ENCODE measurements around the gene DNAAF1. TPM values are rescaled to one million over a fixed set of nuclear protein-coding genes. Genes with fewer than 3 reads are reported as not detected.

Gene DNAAF1
- polyA plus RNA-seq, 2 of the 4 experiments (the other 2 are of a cell fraction), result 0.13 to 0.14 TPM

DNA sequence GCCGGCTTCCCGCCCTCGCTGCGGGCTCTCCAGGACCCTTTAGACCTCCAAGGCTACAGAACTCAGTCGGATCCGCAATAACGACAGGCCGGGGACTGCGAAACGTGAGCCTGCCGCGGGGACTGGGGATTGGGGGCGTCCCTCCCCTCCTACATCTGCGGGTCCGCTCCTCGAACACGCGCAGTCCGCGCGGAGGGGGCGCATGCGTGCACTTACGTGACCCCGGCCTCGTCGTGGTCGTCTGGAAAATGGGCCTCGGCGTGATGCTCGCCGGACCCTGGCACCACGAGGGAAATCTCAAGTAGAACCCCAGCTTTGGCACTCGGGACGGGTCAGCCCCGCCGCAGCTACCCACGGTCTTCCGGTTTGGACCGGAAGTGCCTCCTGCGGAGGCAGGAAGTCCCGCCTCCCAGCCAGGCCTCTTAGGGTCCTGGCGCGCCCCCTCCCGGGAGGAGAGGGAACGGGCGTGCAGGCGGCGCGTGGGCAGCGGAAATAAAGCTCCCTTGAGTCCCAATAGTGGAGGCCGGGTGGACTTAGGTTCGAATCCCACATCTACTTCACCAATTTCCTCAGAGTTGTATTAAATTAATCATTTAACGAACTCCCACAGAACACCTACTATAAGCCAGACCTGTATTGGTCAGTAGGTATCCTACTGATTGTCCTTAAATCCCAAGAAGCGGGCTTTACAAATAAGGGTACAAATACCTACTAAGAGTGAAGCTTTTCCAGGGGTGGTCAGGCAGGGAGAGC is 41.8 kb downstream of the DNAAF1 start, which contains the start of gene TAF1C:
Gene TAF1C, minus strand, starts transcription at position 373 of the 753 bp plus-strand sequence. CDS start 2,069 bp downstream, outside the sequence.
- peak within 1 kb of the TSS; percentile 87 to 94 for H3K27ac ChIP-seq
- CTCF ChIA-PET, result interaction anchor here (0.5 to 11.7 kb wide), 63 partner anchors 9 to 332 kb away, joined by 3 to 92 read pairs (median 5); partner anchors contain the start of genes DNAAF1, HSDL1, KCNG4 and MBTPS1
- peak; percentile 94 to 97 for DNase-seq (ENCODE audit: low read depth in 1 of 2, low spot score in 1 of 2)
- H3K4me2 ChIP-seq, result peak within 1 kb of the TSS; percentile 96
- no peaks in the 10 kb centered on the region for H3K9me3 ChIP-seq
- POLR2A ChIA-PET, result interaction anchor here (1.2 to 1.4 kb wide), 4 partner anchors 9 to 70 kb away, joined by 4 to 10 read pairs (median 4); partner anchors contain the start of genes DNAAF1, HSDL1 and MBTPS1
- peak within 1 kb of the TSS; percentile 84 for H3K4me3 ChIP-seq
- peak; percentile 92 to 95 for ATAC-seq
- FAIRE-seq, result no peak
- 9% methylated on average over 16 of the region's 55 CpGs for WGBS (ENCODE audit: missing lambda C conversion rate)
- peak; percentile 75 for TF ChIP-seq POLR2A (IDR thresholded peaks at IDR 0.05; ENCODE audit: low read length)
- TF ChIP-seq, protein P1, sequence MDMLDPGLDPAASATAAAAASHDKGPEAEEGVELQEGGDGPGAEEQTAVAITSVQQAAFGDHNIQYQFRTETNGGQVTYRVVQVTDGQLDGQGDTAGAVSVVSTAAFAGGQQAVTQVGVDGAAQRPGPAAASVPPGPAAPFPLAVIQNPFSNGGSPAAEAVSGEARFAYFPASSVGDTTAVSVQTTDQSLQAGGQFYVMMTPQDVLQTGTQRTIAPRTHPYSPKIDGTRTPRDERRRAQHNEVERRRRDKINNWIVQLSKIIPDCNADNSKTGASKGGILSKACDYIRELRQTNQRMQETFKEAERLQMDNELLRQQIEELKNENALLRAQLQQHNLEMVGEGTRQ (IDR thresholded peaks at IDR 0.05), result no peak
- TF ChIP-seq MYC (IDR thresholded peaks at IDR 0.05; ENCODE audit: borderline replicate concordance, low read length), result peak; percentile 88
- TF ChIP-seq, protein P2, sequence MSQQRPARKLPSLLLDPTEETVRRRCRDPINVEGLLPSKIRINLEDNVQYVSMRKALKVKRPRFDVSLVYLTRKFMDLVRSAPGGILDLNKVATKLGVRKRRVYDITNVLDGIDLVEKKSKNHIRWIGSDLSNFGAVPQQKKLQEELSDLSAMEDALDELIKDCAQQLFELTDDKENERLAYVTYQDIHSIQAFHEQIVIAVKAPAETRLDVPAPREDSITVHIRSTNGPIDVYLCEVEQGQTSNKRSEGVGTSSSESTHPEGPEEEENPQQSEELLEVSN (IDR thresholded peaks at IDR 0.05; ENCODE audit: borderline replicate concordance, low read depth), result 0 out of 2 replicates have a peak, but pooled peaks have one; percentile 25
- TF ChIP-seq HOXA7 (CRISPR knock-in tag; IDR thresholded peaks at IDR 0.05), result no peak
- no peak for TF ChIP-seq TP53 (CRISPR knock-in tag; IDR thresholded peaks at IDR 0.05)
- peak; percentile 73 for TF ChIP-seq PHF8 (IDR thresholded peaks at IDR 0.05; ENCODE audit: borderline replicate concordance, low read depth)
- TF ChIP-seq, protein P3, sequence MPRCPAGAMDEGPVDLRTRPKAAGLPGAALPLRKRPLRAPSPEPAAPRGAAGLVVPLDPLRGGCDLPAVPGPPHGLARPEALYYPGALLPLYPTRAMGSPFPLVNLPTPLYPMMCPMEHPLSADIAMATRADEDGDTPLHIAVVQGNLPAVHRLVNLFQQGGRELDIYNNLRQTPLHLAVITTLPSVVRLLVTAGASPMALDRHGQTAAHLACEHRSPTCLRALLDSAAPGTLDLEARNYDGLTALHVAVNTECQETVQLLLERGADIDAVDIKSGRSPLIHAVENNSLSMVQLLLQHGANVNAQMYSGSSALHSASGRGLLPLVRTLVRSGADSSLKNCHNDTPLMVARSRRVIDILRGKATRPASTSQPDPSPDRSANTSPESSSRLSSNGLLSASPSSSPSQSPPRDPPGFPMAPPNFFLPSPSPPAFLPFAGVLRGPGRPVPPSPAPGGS (IDR thresholded peaks at IDR 0.05), result peak; percentile 50; the same call in 1 of the 3 replicates
- no peak for TF ChIP-seq EP300 (IDR thresholded peaks at IDR 0.05)
- TF ChIP-seq SMC3 (IDR thresholded peaks at IDR 0.05), result peak; percentile 74
- TF ChIP-seq, protein P4, sequence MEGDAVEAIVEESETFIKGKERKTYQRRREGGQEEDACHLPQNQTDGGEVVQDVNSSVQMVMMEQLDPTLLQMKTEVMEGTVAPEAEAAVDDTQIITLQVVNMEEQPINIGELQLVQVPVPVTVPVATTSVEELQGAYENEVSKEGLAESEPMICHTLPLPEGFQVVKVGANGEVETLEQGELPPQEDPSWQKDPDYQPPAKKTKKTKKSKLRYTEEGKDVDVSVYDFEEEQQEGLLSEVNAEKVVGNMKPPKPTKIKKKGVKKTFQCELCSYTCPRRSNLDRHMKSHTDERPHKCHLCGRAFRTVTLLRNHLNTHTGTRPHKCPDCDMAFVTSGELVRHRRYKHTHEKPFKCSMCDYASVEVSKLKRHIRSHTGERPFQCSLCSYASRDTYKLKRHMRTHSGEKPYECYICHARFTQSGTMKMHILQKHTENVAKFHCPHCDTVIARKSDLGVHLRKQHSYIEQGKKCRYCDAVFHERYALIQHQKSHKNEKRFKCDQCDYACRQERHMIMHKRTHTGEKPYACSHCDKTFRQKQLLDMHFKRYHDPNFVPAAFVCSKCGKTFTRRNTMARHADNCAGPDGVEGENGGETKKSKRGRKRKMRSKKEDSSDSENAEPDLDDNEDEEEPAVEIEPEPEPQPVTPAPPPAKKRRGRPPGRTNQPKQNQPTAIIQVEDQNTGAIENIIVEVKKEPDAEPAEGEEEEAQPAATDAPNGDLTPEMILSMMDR (IDR thresholded peaks at IDR 0.05), result peak; percentile 91
- TF ChIP-seq CHD4 (IDR thresholded peaks at IDR 0.05; ENCODE audit: borderline replicate concordance), result peak; percentile 85; the same call in 1 of the 2 replicates
- TF ChIP-seq JUNB (IDR thresholded peaks at IDR 0.05), result no peak
- TF ChIP-seq, protein P5, sequence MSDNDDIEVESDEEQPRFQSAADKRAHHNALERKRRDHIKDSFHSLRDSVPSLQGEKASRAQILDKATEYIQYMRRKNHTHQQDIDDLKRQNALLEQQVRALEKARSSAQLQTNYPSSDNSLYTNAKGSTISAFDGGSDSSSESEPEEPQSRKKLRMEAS (IDR thresholded peaks at IDR 0.05), result peak; percentile 93
- peak in 1 of 2 experiments; percentile 81; a peak in 2 of 5 replicates for TF ChIP-seq JUN (IDR thresholded peaks at IDR 0.05)
- peak; percentile 59 to 77 for TF ChIP-seq RAD21 (conservative IDR thresholded peaks at IDR 0.05 in 1 of 2, IDR thresholded peaks at IDR 0.05 in 1 of 2)
- H3K4me1 ChIP-seq, result peaks cover 6% of the 10 kb centered on the region; the same call in 2 of the 3 replicates

DNA sequence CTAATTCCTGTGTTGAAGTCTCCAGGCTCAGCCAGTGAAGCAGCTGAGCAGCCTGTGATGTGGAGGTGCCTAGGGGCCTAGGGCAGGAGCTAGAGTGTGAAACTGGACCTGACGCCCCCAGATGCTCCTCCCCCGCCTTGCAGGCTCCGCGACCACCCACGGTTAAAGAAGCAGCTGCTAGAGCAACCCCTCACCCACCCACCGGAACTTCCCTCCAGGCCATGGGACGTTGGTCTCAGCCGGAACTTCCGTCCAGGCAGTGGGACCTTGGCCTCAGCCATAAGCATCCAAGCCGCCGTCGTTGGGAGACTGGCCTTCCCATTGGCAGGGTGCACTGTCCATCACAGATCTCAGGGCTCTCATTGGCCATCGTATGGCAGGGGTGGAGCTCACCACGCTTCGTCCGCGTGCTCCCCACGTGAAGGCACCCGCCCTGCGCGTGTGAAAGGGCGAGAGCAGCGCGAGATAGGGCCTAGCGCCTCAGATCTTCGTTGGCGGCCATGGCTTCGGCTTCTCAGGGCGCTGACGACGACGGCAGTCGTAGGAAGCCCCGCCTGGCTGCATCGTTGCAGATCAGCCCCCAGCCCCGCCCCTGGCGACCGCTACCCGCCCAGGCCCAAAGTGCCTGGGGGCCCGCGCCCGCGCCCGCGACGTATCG is 45.8 kb downstream of the DNAAF1 start, which contains the start of gene ADAD2:
Gene ADAD2, plus strand, starts transcription at position 427 of the 658 bp plus-strand sequence. Its CDS starts 74 bp downstream, at position 501.
- Histone ChIP-seq H3K4me2 (no peak within 1 kb of the TSS), H3K27ac (no peak within 1 kb of the TSS), H3K4me1 (peaks cover 2% of the 10 kb centered on the region; the same call in 1 of the 3 replicates), H3K4me3 (no peak within 1 kb of the TSS), H3K9me3 (no peaks in the 10 kb centered on the region)
- TF ChIP-seq, protein P4 (IDR thresholded peaks at IDR 0.05), result no peak
- TF ChIP-seq, protein P6, sequence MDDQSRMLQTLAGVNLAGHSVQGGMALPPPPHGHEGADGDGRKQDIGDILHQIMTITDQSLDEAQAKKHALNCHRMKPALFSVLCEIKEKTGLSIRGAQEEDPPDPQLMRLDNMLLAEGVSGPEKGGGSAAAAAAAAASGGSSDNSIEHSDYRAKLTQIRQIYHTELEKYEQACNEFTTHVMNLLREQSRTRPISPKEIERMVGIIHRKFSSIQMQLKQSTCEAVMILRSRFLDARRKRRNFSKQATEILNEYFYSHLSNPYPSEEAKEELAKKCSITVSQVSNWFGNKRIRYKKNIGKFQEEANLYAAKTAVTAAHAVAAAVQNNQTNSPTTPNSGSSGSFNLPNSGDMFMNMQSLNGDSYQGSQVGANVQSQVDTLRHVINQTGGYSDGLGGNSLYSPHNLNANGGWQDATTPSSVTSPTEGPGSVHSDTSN (IDR thresholded peaks at IDR 0.05), result peak; percentile 78
- FAIRE-seq (no peak), ATAC-seq (peak in 1 of 2 experiments; percentile 17; a peak in 1 of 6 replicates), DNase-seq (ENCODE audit: low read depth in 1 of 2, low spot score in 1 of 2) (peak; percentile 31 to 46)
- CTCF ChIA-PET, result interaction anchor here (1.0 to 1.4 kb wide), 4 partner anchors 11 to 294 kb away, joined by 4 to 5 read pairs (median 4); no protein-coding TSS in a partner anchor
- POLR2A ChIA-PET, result no interaction called here
- WGBS (ENCODE audit: missing lambda C conversion rate), result 88% methylated on average over 33 of the region's 47 CpGs

Data from A549 (cell line).